OCI-LY1 (cell line): ENCODE measurements around the gene UBE2S.

Experiments used
- H2AFZ ChIP-seq: fragments of 200-600 bp; sonication (generic), shearing (Covaris generic); 2 replicates; pipeline ENCODE4 v1.6.0; 2014; ENCODE audit warnings: antibody characterized with exemption, mild to moderate bottlenecking, low read length
- H3F3A ChIP-seq: fragments of 200-600 bp; sonication (generic), shearing (Covaris generic); 2 replicates; pipeline ENCODE4 v1.6.0; 2014; ENCODE audit warnings: mild to moderate bottlenecking, antibody characterized with exemption, low read length, moderate library complexity; ENCODE audit not compliant: insufficient read depth
- H3K27ac ChIP-seq: fragments of 200-600 bp; sonication (generic); 2 replicates; pipeline ENCODE4 v1.5.1; 2014; ENCODE audit warnings: low read length, mixed run types, mild to moderate bottlenecking, low read depth; ENCODE audit not compliant: poor library complexity, severe bottlenecking
- H3K27me3 ChIP-seq: fragments of 200-600 bp; sonication (generic); 2 replicates; pipeline ENCODE4 v1.6.0; 2014; ENCODE audit warnings: antibody characterized with exemption, mild to moderate bottlenecking, low read length, moderate library complexity; ENCODE audit not compliant: insufficient read depth
- H3K36me3 ChIP-seq: fragments of 200-600 bp; sonication (generic); 2 replicates; pipeline ENCODE4 v1.6.1; 2014; ENCODE audit warnings: mild to moderate bottlenecking, antibody characterized with exemption, low read length, moderate library complexity, mixed read lengths; ENCODE audit not compliant: insufficient read depth
- H3K4me1 ChIP-seq: fragments of 200-600 bp; sonication (generic); 2 replicates; pipeline ENCODE4 v1.5.1; 2014; ENCODE audit warnings: mild to moderate bottlenecking, low read length, moderate library complexity; ENCODE audit not compliant: insufficient read depth, severe bottlenecking
- H3K4me2 ChIP-seq: fragments of 200-600 bp; sonication (generic), shearing (Covaris generic); 2 replicates; pipeline ENCODE4 v1.6.1; 2014; ENCODE audit warnings: low read length
- H3K4me3 ChIP-seq: fragments of 200-600 bp; sonication (generic); 2 replicates; pipeline ENCODE4 v1.5.1; 2014; ENCODE audit warnings: low read length, low read depth, mild to moderate bottlenecking, mixed read lengths; ENCODE audit not compliant: poor library complexity, severe bottlenecking
- H3K79me2 ChIP-seq: fragments of 200-600 bp; shearing (Covaris generic); 2 replicates; pipeline ENCODE4 v1.6.1; 2016; ENCODE audit warnings: mixed run types, low read length, mixed read lengths; ENCODE audit not compliant: insufficient read depth
- H3K9ac ChIP-seq: fragments of 200-600 bp; sonication (generic), shearing (Covaris generic); 2 replicates; pipeline ENCODE4 v1.6.1; 2014; ENCODE audit warnings: mild to moderate bottlenecking, low read length, mixed read lengths
- H3K9me2 ChIP-seq: fragments of 200-600 bp; sonication (generic), shearing (Covaris generic); 2 replicates; pipeline ENCODE4 v1.6.1; 2014; ENCODE audit warnings: low read depth, mild to moderate bottlenecking, low read length, mixed read lengths
- H3K9me3 ChIP-seq: fragments of 200-600 bp; shearing (Covaris generic); 2 replicates; pipeline ENCODE4 v1.6.1; 2014; ENCODE audit warnings: low read length, mixed read lengths
- H4K20me1 ChIP-seq: fragments of 200-600 bp; sonication (generic), shearing (Covaris generic); 2 replicates; pipeline ENCODE4 v1.6.0; 2016; ENCODE audit warnings: mild to moderate bottlenecking, low read length; ENCODE audit not compliant: insufficient read depth
- CTCF ChIP-seq: fragments of 200-600 bp; sonication (generic), shearing (Covaris generic); IDR thresholded peaks from 2 replicates; pipeline ENCODE4 v1.5.1; 2017; ENCODE audit warnings: mild to moderate bottlenecking, antibody characterized with exemption, low read length, moderate library complexity, mixed read lengths
- EZH2 ChIP-seq: fragments of 200-600 bp; sonication (generic), shearing (Covaris generic); IDR thresholded peaks from 2 replicates; pipeline ENCODE4 v1.8.0; 2017; ENCODE audit warnings: borderline replicate concordance, mixed run types, mild to moderate bottlenecking, antibody characterized with exemption, low read length, moderate library complexity, mixed read lengths

UBE2S gene

GRCh38 chr19:55387736-55388497 is 19.7 kb downstream of the UBE2S start:
- Histone ChIP-seq H3K79me2 (no peaks in the 10 kb centered on the region), H3K4me3 (peak overlapping the region; percentile 94), H3K9me2 (no peaks in the 10 kb centered on the region), H3K4me1 (peaks cover 47% of the 10 kb centered on the region), H2AFZ (no peak overlapping the region), H3K9me3 (no peaks in the 10 kb centered on the region), H3K27ac (no peak overlapping the region), H3K36me3 (peaks cover 52% of the 10 kb centered on the region), H3K4me2 (peak overlapping the region; percentile 89), H4K20me1 (no peaks in the 10 kb centered on the region), H3K9ac (peak overlapping the region; percentile 96), H3K27me3 (no peaks in the 10 kb centered on the region), H3F3A (no peaks in the 10 kb centered on the region)
- TF ChIP-seq EZH2 (no peak), CTCF (no peak)

DNA sequence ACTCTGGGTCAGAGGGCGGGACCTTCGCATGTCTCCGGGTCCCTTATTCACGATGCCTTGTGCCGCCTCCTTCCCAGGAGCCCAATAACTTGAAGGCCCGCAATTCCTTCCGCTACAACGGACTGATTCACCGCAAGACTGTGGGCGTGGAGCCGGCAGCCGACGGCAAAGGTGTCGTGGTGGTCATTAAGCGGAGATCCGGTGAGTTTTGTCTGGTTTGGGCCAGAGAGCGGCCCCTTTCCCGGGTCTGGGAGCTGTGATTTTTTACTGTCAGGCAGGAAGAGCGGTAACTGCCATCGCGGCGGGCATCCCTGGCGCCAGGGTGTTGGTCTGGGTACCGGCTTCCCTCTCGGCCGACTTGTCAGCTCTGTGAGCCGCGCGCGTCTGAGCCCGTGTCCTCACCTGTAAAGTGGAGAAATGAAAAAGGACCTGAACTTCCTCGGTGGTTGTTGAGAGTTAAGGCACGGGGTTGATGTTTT is 21.1 kb downstream of the UBE2S start:
- H3K79me2 ChIP-seq: no peaks in the 10 kb centered on the region
- peak overlapping the region; percentile 46 for H3K27ac ChIP-seq
- no peaks in the 10 kb centered on the region for H4K20me1 ChIP-seq
- H2AFZ ChIP-seq: no peak overlapping the region
- H3K36me3 ChIP-seq: peaks cover 52% of the 10 kb centered on the region
- no peaks in the 10 kb centered on the region for H3K9me3 ChIP-seq
- peaks cover 47% of the 10 kb centered on the region for H3K4me1 ChIP-seq
- no peaks in the 10 kb centered on the region for H3K27me3 ChIP-seq
- no peaks in the 10 kb centered on the region for H3F3A ChIP-seq
- no peak for TF ChIP-seq EZH2
- no peak for TF ChIP-seq CTCF
- H3K4me3 ChIP-seq: peak overlapping the region; percentile 94
- no peaks in the 10 kb centered on the region for H3K9me2 ChIP-seq
- peak overlapping the region; percentile 96 for H3K9ac ChIP-seq
- peak overlapping the region; percentile 89 for H3K4me2 ChIP-seq

DNA sequence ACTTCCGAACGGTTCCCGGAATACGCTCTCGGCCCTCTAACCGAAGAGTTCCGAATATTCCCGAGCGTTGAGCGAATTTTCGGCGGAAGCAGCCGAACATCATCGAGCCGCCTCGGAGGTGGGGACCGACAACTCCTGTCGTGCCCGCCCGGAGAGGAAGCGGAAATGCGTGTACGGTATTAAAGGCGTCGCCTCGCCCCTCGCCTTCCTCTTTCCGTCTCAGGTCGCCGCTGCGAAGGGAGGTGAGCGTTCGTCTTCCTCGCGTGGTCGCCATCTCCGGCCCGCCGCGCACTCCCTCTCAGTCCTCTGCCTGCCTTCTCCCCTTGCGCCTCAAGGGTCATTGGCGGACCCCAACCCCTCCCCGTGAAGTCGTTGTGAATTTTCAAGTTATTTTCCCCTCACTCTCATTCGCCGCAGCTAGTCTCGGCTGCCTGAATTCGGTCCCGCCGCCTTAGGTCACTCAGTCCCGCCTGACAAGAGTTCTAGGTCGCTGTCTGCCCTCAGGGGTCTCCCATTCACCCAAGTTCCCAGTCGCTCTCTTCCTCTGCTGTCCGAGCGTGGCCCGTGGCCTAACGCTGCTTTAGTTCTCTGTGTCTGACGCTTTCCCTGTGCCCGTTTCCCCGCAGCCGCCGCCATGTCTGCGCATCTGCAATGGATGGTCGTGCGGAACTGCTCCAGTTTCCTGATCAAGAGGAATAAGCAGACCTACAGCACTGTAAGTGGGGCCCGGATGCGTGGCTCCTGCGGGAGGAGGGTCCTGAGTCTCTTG is 21.7 kb downstream of the UBE2S start, which contains the start of gene RPL28:
TSS of gene RPL28 (plus strand) at position 209 of the 769 bp plus-strand sequence. CDS start at position 635, 426 bp downstream.
- no peaks in the 10 kb centered on the region for H4K20me1 ChIP-seq
- H3K4me3 ChIP-seq: peak within 1 kb of the TSS; percentile 94
- H3K9me2 ChIP-seq: no peaks in the 10 kb centered on the region
- H3K9me3 ChIP-seq: no peaks in the 10 kb centered on the region
- no peaks in the 10 kb centered on the region for H3F3A ChIP-seq
- peaks cover 50% of the 10 kb centered on the region for H3K36me3 ChIP-seq
- no peak for TF ChIP-seq CTCF
- TF ChIP-seq EZH2: no peak
- peak within 1 kb of the TSS; percentile 92 for H3K27ac ChIP-seq
- H3K79me2 ChIP-seq: no peaks in the 10 kb centered on the region
- H2AFZ ChIP-seq: no peak within 1 kb of the TSS
- no peaks in the 10 kb centered on the region for H3K27me3 ChIP-seq
- H3K4me1 ChIP-seq: peaks cover 47% of the 10 kb centered on the region
- H3K9ac ChIP-seq: peak within 1 kb of the TSS; percentile 96
- H3K4me2 ChIP-seq: peak within 1 kb of the TSS; percentile 93
